Ascending aorta (tissue), 2 donors: ENCODE results near the gene SESN3. TPM values are rescaled to one million over a fixed set of nuclear protein-coding genes. Genes with fewer than 3 reads are reported as not detected.

Experiments used
- DNase-seq, 2 donors: peaks; one replicate each; pipeline ENCODE4 v3.0.0-alpha.2; 2019; ENCODE audit warnings: low spot score in 2 of 2
- H3K27ac ChIP-seq, 2 donors: fragments of 200-600 bp; sonication (generic); one replicate each; pipeline ENCODE4 v1.5.1; 2016 to 2017; ENCODE audit warnings: mild to moderate bottlenecking in 1 of 2
- H3K27me3 ChIP-seq: fragments of 200-600 bp; sonication (generic); one replicate; pipeline ENCODE4 v1.5.1; 2017
- H3K36me3 ChIP-seq, 2 donors: fragments of 200-600 bp; sonication (generic); one replicate each; pipeline ENCODE4 v1.5.1; 2016
- H3K4me1 ChIP-seq, 2 donors: fragments of 200-600 bp; sonication (generic); one replicate each; pipeline ENCODE4 v1.5.1; 2016 to 2017; ENCODE audit warnings: mild to moderate bottlenecking in 1 of 2
- H3K4me3 ChIP-seq, 2 donors: fragments of 200-600 bp; sonication (generic); one replicate each; pipeline ENCODE4 v1.5.1; 2016 to 2017; ENCODE audit warnings: mild to moderate bottlenecking in 1 of 2
- H3K9me3 ChIP-seq, 2 donors: fragments of 200-600 bp; sonication (generic); one replicate each; pipeline ENCODE4 v1.5.1; 2016
- CTCF ChIP-seq, 3 experiments: fragments of 200-600 bp in 2 of 3; fragments of 450-650 bp in 1 of 3; sonication (generic) in 2 of 3; IDR thresholded peaks; one replicate each; pipeline ENCODE4 v1.5.1; 2016 to 2019; ENCODE audit warnings: antibody characterized with exemption in 3 of 3, mild to moderate bottlenecking in 1 of 3, moderate library complexity in 1 of 3
- intact Hi-C: fragments of 100-400 bp; cut with DNase I; formaldehyde crosslinking; loops from one replicate; pipeline ENCODE4 v1.15.1; 2023
- total RNA-seq: library from RNA; depleted of rRNA; stranded (reverse); fragments of >200 nt; gene quantifications from one replicate; pipeline ENCODE4 v1.1.0, GENCODE V29; 2016

SESN3 gene
- total RNA-seq, 1 donor from 2014 or later = 15.1 TPM

- Histone ChIP-seq H3K9me3 (no peaks in the 10 kb centered on the region), H3K4me1 (peaks cover 0 to 13% of the 10 kb centered on the region in 2 donors), H3K4me3 (no peak overlapping the region), H3K36me3 (no peaks in the 10 kb centered on the region), H3K27ac (no peak overlapping the region), H3K27me3 (no peaks in the 10 kb centered on the region)
- TF ChIP-seq CTCF (IDR thresholded peaks at IDR 0.05) = no peak
- intact Hi-C loops = no loop called here
- DNase-seq = no peak
Measured at GRCh38 chr11:95147364-95147905, 83.6 kb downstream of the SESN3 start.

GRCh38 chr11:95145430-95146060, 85.5 kb downstream of the SESN3 start:
- peaks cover 0 to 10% of the 10 kb centered on the region in 2 donors for H3K4me1 ChIP-seq
- TF ChIP-seq CTCF (IDR thresholded peaks at IDR 0.05) = no peak
- intact Hi-C loops = no loop called here

GRCh38 chr11:95144313-95145235, 86.4 kb downstream of the SESN3 start:
- Histone ChIP-seq H3K27ac (no peak overlapping the region), H3K36me3 (no peaks in the 10 kb centered on the region), H3K9me3 (no peaks in the 10 kb centered on the region), H3K4me3 (no peak overlapping the region), H3K4me1 (peaks cover 0 to 5% of the 10 kb centered on the region in 2 donors), H3K27me3 (no peaks in the 10 kb centered on the region)
- TF ChIP-seq CTCF (IDR thresholded peaks at IDR 0.05) = no peak
- DNase-seq = no peak
- intact Hi-C loops = loop anchor here (5.0 kb wide), 1 partner anchor 37 kb away; no protein-coding TSS in a partner anchor

More at GRCh38 chr11:95145430-95146060, 85.5 kb downstream of the SESN3 start:
- no peak for DNase-seq
- Histone ChIP-seq H3K4me3 (no peak overlapping the region), H3K36me3 (no peaks in the 10 kb centered on the region), H3K27ac (no peak overlapping the region), H3K9me3 (no peaks in the 10 kb centered on the region), H3K27me3 (no peaks in the 10 kb centered on the region)

GRCh38 chr11:95143106-95143681, 87.8 kb downstream of the SESN3 start:
- intact Hi-C loops = loop anchor here (5.0 kb wide), 1 partner anchor 36 kb away; no protein-coding TSS in a partner anchor

More at GRCh38 chr11:95143106-95143681, 87.8 kb downstream of the SESN3 start:
- Histone ChIP-seq H3K4me1 (no peaks in the 10 kb centered on the region), H3K27ac (no peak overlapping the region), H3K27me3 (no peaks in the 10 kb centered on the region), H3K4me3 (no peak overlapping the region), H3K36me3 (no peaks in the 10 kb centered on the region), H3K9me3 (no peaks in the 10 kb centered on the region)
- no peak for TF ChIP-seq CTCF (IDR thresholded peaks at IDR 0.05)
- DNase-seq = no peak
